ENCODE results near the gene PIGL. TPM values are rescaled to one million over a fixed set of nuclear protein-coding genes. Genes with fewer than 3 reads are reported as not detected.

Gene PIGL
- total and polyA plus RNA-seq, 4 donors, result 8.9 to 38.1 (median 27.1) TPM

- Histone ChIP-seq H3K36me3 (ENCODE audit: control insufficient read depth in 4 of 4, insufficient read depth in 4 of 4, low read length in 4 of 4) (peaks cover 3 to 16% (median 5%) of the 10 kb centered on the region in 4 donors), H3K9ac (ENCODE audit: insufficient read depth in 1 of 2, low read length in 2 of 2) (no peak overlapping the region), H3K4me3 (no peak overlapping the region), H3K4me1 (ENCODE audit: control insufficient read depth in 5 of 5, insufficient read depth in 5 of 5, low read length in 5 of 5) (peaks cover 0 to under 1% (median 0%) of the 10 kb centered on the region in 5 donors), H3K27me3 (ENCODE audit: control insufficient read depth in 3 of 3, insufficient read depth in 3 of 3, low read length in 2 of 3) (no peaks in the 10 kb centered on the region), H3K27ac (ENCODE audit: low read depth in 1 of 2, low read length in 1 of 2) (no peak overlapping the region), H3K9me3 (ENCODE audit: control insufficient read depth in 4 of 4, insufficient read depth in 3 of 4, low read length in 3 of 4) (no peaks in the 10 kb centered on the region)
- ATAC-seq (ENCODE audit: insufficient read depth, low FRiP score) (no peak), DNase-seq (no peak)
- 56 to 92% methylated on average over 3 of the region's 3 CpGs for WGBS, 2 donors
- TF ChIP-seq, protein P1, sequence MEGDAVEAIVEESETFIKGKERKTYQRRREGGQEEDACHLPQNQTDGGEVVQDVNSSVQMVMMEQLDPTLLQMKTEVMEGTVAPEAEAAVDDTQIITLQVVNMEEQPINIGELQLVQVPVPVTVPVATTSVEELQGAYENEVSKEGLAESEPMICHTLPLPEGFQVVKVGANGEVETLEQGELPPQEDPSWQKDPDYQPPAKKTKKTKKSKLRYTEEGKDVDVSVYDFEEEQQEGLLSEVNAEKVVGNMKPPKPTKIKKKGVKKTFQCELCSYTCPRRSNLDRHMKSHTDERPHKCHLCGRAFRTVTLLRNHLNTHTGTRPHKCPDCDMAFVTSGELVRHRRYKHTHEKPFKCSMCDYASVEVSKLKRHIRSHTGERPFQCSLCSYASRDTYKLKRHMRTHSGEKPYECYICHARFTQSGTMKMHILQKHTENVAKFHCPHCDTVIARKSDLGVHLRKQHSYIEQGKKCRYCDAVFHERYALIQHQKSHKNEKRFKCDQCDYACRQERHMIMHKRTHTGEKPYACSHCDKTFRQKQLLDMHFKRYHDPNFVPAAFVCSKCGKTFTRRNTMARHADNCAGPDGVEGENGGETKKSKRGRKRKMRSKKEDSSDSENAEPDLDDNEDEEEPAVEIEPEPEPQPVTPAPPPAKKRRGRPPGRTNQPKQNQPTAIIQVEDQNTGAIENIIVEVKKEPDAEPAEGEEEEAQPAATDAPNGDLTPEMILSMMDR (IDR thresholded peaks at IDR 0.05; ENCODE audit: control extremely low read depth, extremely low read depth), result no peak
These were observed 103.0 kb downstream of the PIGL start for GRCh38 chr17:16319969-16320368.

DNA sequence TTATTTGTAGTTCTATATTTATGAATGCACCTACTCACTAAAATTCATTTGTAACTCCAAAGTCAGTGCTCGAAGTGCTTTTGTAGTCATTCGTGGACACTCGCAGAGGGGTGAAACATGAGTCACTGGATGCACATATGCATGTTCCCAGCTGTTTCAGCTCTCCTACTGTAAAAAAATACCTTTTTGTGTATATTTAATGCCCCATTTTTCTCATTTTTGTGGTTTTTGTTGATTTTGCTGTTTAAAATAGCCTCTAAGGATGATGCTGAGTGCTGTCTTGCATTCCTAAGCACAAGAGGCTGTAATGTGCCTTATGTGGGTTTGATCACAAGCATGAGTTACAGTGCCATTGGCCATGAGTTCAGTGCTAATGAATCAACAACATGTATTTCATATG, 105.6 kb downstream of the PIGL start:
- Histone ChIP-seq H3K4me1 (ENCODE audit: control insufficient read depth in 5 of 5, insufficient read depth in 5 of 5, low read length in 5 of 5) (no peaks in the 10 kb centered on the region), H3K27ac (ENCODE audit: low read depth in 1 of 2, low read length in 1 of 2) (no peak overlapping the region), H3K4me3 (no peak overlapping the region), H3K36me3 (ENCODE audit: control insufficient read depth in 4 of 4, insufficient read depth in 4 of 4, low read length in 4 of 4) (peaks cover 6 to 18% (median 14%) of the 10 kb centered on the region in 4 donors), H3K9ac (ENCODE audit: insufficient read depth in 1 of 2, low read length in 2 of 2) (no peak overlapping the region), H3K27me3 (ENCODE audit: control insufficient read depth in 3 of 3, insufficient read depth in 3 of 3, low read length in 2 of 3) (no peaks in the 10 kb centered on the region), H3K9me3 (ENCODE audit: control insufficient read depth in 4 of 4, insufficient read depth in 3 of 4, low read length in 3 of 4) (no peaks in the 10 kb centered on the region)
- ATAC-seq (ENCODE audit: insufficient read depth, low FRiP score) (no peak), DNase-seq (no peak)
- WGBS, 2 donors, result 98% methylated on average over 3 of the region's 3 CpGs
- TF ChIP-seq, protein P1 (IDR thresholded peaks at IDR 0.05; ENCODE audit: control extremely low read depth, extremely low read depth), result no peak

- H3K9ac ChIP-seq (ENCODE audit: insufficient read depth in 1 of 2, low read length in 2 of 2), result no peak overlapping the region
- TF ChIP-seq, protein P1 (IDR thresholded peaks at IDR 0.05; ENCODE audit: control extremely low read depth, extremely low read depth), result no peak
- peaks cover 4 to 16% (median 13%) of the 10 kb centered on the region in 4 donors for H3K36me3 ChIP-seq (ENCODE audit: control insufficient read depth in 4 of 4, insufficient read depth in 4 of 4, low read length in 4 of 4)
- H3K27me3 ChIP-seq (ENCODE audit: control insufficient read depth in 3 of 3, insufficient read depth in 3 of 3, low read length in 2 of 3), result no peaks in the 10 kb centered on the region
- ATAC-seq (ENCODE audit: insufficient read depth, low FRiP score) (no peak), DNase-seq (no peak)
- 98 to 100% methylated on average over 1 of the region's 1 CpG for WGBS, 2 donors
- H3K9me3 ChIP-seq (ENCODE audit: control insufficient read depth in 4 of 4, insufficient read depth in 3 of 4, low read length in 3 of 4), result no peaks in the 10 kb centered on the region
- H3K27ac ChIP-seq (ENCODE audit: low read depth in 1 of 2, low read length in 1 of 2), result no peak overlapping the region
- H3K4me3 ChIP-seq, result no peak overlapping the region
- H3K4me1 ChIP-seq (ENCODE audit: control insufficient read depth in 5 of 5, insufficient read depth in 5 of 5, low read length in 5 of 5), result peaks cover 0 to 6% (median 0%) of the 10 kb centered on the region in 5 donors
These were observed 109.0 kb downstream of the PIGL start for GRCh38 chr17:16325964-16326363.

GRCh38 chr17:16327018-16327417, 110.0 kb downstream of the PIGL start:
- no peaks in the 10 kb centered on the region for H3K9me3 ChIP-seq (ENCODE audit: control insufficient read depth in 4 of 4, insufficient read depth in 3 of 4, low read length in 3 of 4)
- H3K4me3 ChIP-seq, result no peak overlapping the region
- ATAC-seq (ENCODE audit: insufficient read depth, low FRiP score), result no peak
- 95 to 97% methylated on average over 3 of the region's 3 CpGs for WGBS, 2 donors
- peaks cover 0 to 6% (median 0%) of the 10 kb centered on the region in 5 donors for H3K4me1 ChIP-seq (ENCODE audit: control insufficient read depth in 5 of 5, insufficient read depth in 5 of 5, low read length in 5 of 5)
- TF ChIP-seq, protein P1 (IDR thresholded peaks at IDR 0.05; ENCODE audit: control extremely low read depth, extremely low read depth), result no peak
- no peak for DNase-seq
- no peaks in the 10 kb centered on the region for H3K27me3 ChIP-seq (ENCODE audit: control insufficient read depth in 3 of 3, insufficient read depth in 3 of 3, low read length in 2 of 3)
- peaks cover 4 to 16% (median 13%) of the 10 kb centered on the region in 4 donors for H3K36me3 ChIP-seq (ENCODE audit: control insufficient read depth in 4 of 4, insufficient read depth in 4 of 4, low read length in 4 of 4)
- H3K9ac ChIP-seq (ENCODE audit: insufficient read depth in 1 of 2, low read length in 2 of 2), result no peak overlapping the region
- no peak overlapping the region for H3K27ac ChIP-seq (ENCODE audit: low read depth in 1 of 2, low read length in 1 of 2)

All from lung (tissue), 12 donors.